K562 (cell line): ENCODE measurements around the gene DBF4B. TPM values are rescaled to one million over a fixed set of nuclear protein-coding genes. Genes with fewer than 3 reads are reported as not detected.

Experiments used
- ATAC-seq: fragments of 200-7000 bp; cut with Tn5 transposase; 3 replicates; pipeline ENCODE4 v1.9.1; 2020; ENCODE audit warnings: moderate library complexity
- BruUV-seq: library from RNA; stranded (reverse); fragments of 400-500 nt; replicated peaks from 2 replicates; lab custom pipeline; 2021; lab: Mats Ljungman, UMichigan
- CTCF ChIA-PET: fragments of 300-600 bp; formaldehyde crosslinking; extraction: SDS; loops from one replicate; lab custom pipeline; 2021; ENCODE audit warnings: low intra/inter-chr PET ratio; lab: Yijun Ruan, JAX
- POLR2A ChIA-PET: fragments of 300-600, 350-650 bp; sonication (Branson Sonifier 250); formaldehyde crosslinking; extraction: SDS; loops from one replicate; lab custom pipeline; 2021; ENCODE audit warnings: antibody characterized with exemption, inconsistent platforms; lab: Yijun Ruan, JAX
- DNase-seq, 4 experiments: peaks; one replicate each; pipeline versions ENCODE4 v3.0.0 to v3.0.0-alpha.2; 2011 to 2018; ENCODE audit warnings: low spot score in 3 of 4, mixed read lengths in 3 of 4; ENCODE audit errors: extremely low read depth in 1 of 4
- FAIRE-seq: peaks from 2 replicates; lab custom pipeline; 2011; peaks lifted over from hg19 to GRCh38; lab: Jason Lieb, UNC
- H2AFZ ChIP-seq: 2 replicates; pipeline ENCODE4 v1.6.0; 2011; ENCODE audit warnings: low read depth, low read length, control low read depth, inconsistent platforms
- H3K27ac ChIP-seq: fragments of 200-600 bp; 3 replicates; pipeline ENCODE4 v1.8.0; 2011; ENCODE audit warnings: low read depth, mild to moderate bottlenecking, control low read depth, inconsistent platforms, low read length, moderate library complexity, mixed read lengths; ENCODE audit errors: extremely low read depth
- H3K27me3 ChIP-seq, 2 experiments: fragments of 300-600 bp in 1 of 2; 2 replicates in 1 of 2; 3 replicates in 1 of 2; pipeline versions ENCODE4 v1.6.0 to v1.8.0; 2011; ENCODE audit warnings: inconsistent platforms in 2 of 2, low read length in 2 of 2, mild to moderate bottlenecking in 1 of 2, mixed read lengths in 1 of 2, moderate library complexity in 1 of 2; ENCODE audit not compliant: control insufficient read depth in 2 of 2, insufficient read depth in 2 of 2
- H3K36me3 ChIP-seq: fragments of 300-600 bp; 3 replicates; pipeline ENCODE4 v1.8.0; 2011; ENCODE audit warnings: mild to moderate bottlenecking, low read length, inconsistent platforms; ENCODE audit not compliant: control insufficient read depth, insufficient read depth
- H3K4me1 ChIP-seq, 2 experiments: fragments of 200-600 bp in 1 of 2; replicated peaks in 1 of 2; 2 replicates in 1 of 2; 3 replicates in 1 of 2; pipeline versions ENCODE4 v1.5.1 to v1.8.0; 2011; ENCODE audit warnings: inconsistent platforms in 2 of 2, low read length in 2 of 2, mild to moderate bottlenecking in 1 of 2, mixed read lengths in 1 of 2, moderate library complexity in 1 of 2; ENCODE audit not compliant: control insufficient read depth in 2 of 2, insufficient read depth in 2 of 2
- H3K4me2 ChIP-seq: 2 replicates; pipeline ENCODE4 v1.6.1; 2011; ENCODE audit warnings: low read length, control low read depth, inconsistent platforms, mixed read lengths; ENCODE audit not compliant: insufficient read depth
- H3K4me3 ChIP-seq: fragments of 200-600 bp; sonication (generic), shearing (Covaris generic); 2 replicates; pipeline ENCODE4 v1.5.1; 2016; ENCODE audit warnings: control low read depth, inconsistent platforms
- H3K79me2 ChIP-seq: fragments of 200-600 bp; 3 replicates; pipeline ENCODE4 v1.8.0; 2011; ENCODE audit warnings: low read length, inconsistent platforms; ENCODE audit not compliant: control insufficient read depth, insufficient read depth
- H3K9ac ChIP-seq, 2 experiments: 2 replicates each; pipeline versions ENCODE4 v1.6.0 to v1.6.1; 2011; ENCODE audit warnings: low read depth in 2 of 2, low read length in 2 of 2, control low read depth in 1 of 2, inconsistent platforms in 1 of 2, mild to moderate bottlenecking in 1 of 2, mixed read lengths in 1 of 2; ENCODE audit not compliant: insufficient read depth in 1 of 2
- H3K9me1 ChIP-seq: one replicate; pipeline ENCODE4 v1.6.0; 2011; ENCODE audit warnings: inconsistent platforms, mild to moderate bottlenecking, low read length, moderate library complexity; ENCODE audit not compliant: control insufficient read depth, insufficient read depth
- H3K9me3 ChIP-seq: replicated peaks from 2 replicates; pipeline ENCODE4 v1.5.1; 2011; ENCODE audit warnings: low read depth, low read length, inconsistent platforms; ENCODE audit not compliant: control insufficient read depth, insufficient read depth
- H4K20me1 ChIP-seq: replicated peaks from 2 replicates; pipeline ENCODE4 v1.6.1; 2011; ENCODE audit warnings: low read length, inconsistent platforms, mixed read lengths; ENCODE audit not compliant: control insufficient read depth, insufficient read depth
- BCOR ChIP-seq: fragments of 450-650 bp; IDR thresholded peaks from 2 replicates; pipeline ENCODE4 v1.6.1; 2016
- CCNT2 ChIP-seq: IDR thresholded peaks from 2 replicates; pipeline ENCODE4 v1.6.1; 2011; ENCODE audit warnings: borderline replicate concordance, low read depth, mild to moderate bottlenecking, moderate library complexity, mixed read lengths, low read length; ENCODE audit not compliant: insufficient read length; ENCODE audit errors: extremely low read depth
- DNMT1 ChIP-seq: fragments of 450-650 bp; IDR thresholded peaks from 2 replicates; pipeline ENCODE4 v1.6.1; 2016; ENCODE audit warnings: antibody characterized with exemption, mild to moderate bottlenecking
- EGR1 ChIP-seq: fragments of 450-650 bp; conservative IDR thresholded peaks from 2 replicates; pipeline ENCODE4 v1.6.1; 2017; ENCODE audit warnings: mild to moderate bottlenecking
- LCOR ChIP-seq: sonication (generic); formaldehyde crosslinking; IDR thresholded peaks from 2 replicates; pipeline ENCODE4 v1.8.0; 2022; ENCODE audit warnings: mild to moderate bottlenecking, missing genetic modification reagents
- NRF1 ChIP-seq, 2 experiments: fragments of 450-650 bp; IDR thresholded peaks in 1 of 2; conservative IDR thresholded peaks in 1 of 2; 2 replicates each; pipeline ENCODE4 v1.6.1; 2014; ENCODE audit warnings: mild to moderate bottlenecking in 2 of 2
- SMC3 ChIP-seq: conservative IDR thresholded peaks from 2 replicates; pipeline ENCODE4 v1.6.1; 2011; ENCODE audit warnings: low read depth, low read length, improper control_type of control experiment; ENCODE audit not compliant: insufficient read depth
- TAL1 ChIP-seq: fragments of 450-650 bp; IDR thresholded peaks from 2 replicates; pipeline ENCODE4 v1.6.1; 2016; ENCODE audit warnings: mild to moderate bottlenecking
- ZBED1 ChIP-seq: IDR thresholded peaks from 2 replicates; pipeline ENCODE4 v1.6.1; 2014
- ZBTB7A ChIP-seq: IDR thresholded peaks from 2 replicates; pipeline ENCODE4 v1.6.1; 2011; ENCODE audit warnings: low read depth, mild to moderate bottlenecking, low read length, moderate library complexity, borderline replicate concordance; ENCODE audit not compliant: control insufficient read depth
- ZFX ChIP-seq: sonication (generic); formaldehyde crosslinking; IDR thresholded peaks from 2 replicates; pipeline ENCODE4 v1.8.0; 2022; ENCODE audit warnings: mild to moderate bottlenecking, missing genetic modification reagents, moderate library complexity
- ZNF316 ChIP-seq: fragments of 450-650 bp; IDR thresholded peaks from 2 replicates; pipeline ENCODE4 v1.6.1; 2016
- WGBS: fragments of 100-300 bp; shearing (Covaris generic); methylation state at CpG from one replicate; pipeline ENCODE4 v1.1.6; 2016; ENCODE audit warnings: low coverage, mixed read lengths; ENCODE audit not compliant: insufficient coverage; ENCODE audit errors: missing lambda C conversion rate; 5-methylcytosine and 5-hydroxymethylcytosine counted together
- in situ Hi-C: fragments of 300-500 bp; cut with MboI; formaldehyde crosslinking; loops from 4 replicates; pipeline ENCODE4 v1.15.0; 2018; ENCODE audit warnings: inconsistent platforms, mixed read lengths
- intact Hi-C: fragments of 100-400 bp; cut with micrococcal nuclease; formaldehyde crosslinking; loops from 2 replicates; pipeline ENCODE4 v1.14.2; 2022
- polyA plus RNA-seq, 8 experiments: library from polyadenylated mRNA; depleted of rRNA in 4 of 8; stranded (reverse) in 5 of 8; unstranded in 3 of 8; fragments of >200 nt; fragmentation: Nextera tagmentation in 2 of 8; fragmentation: Illumina TruSeq in 1 of 8; extraction: Ambion mirVana in 2 of 8; extraction: Trizol in 1 of 8; gene quantifications; 2 replicates each; pipeline versions ENCODE4 v1.2.1 to v1.2.3, GENCODE V29; 2011 to 2014; ENCODE audit warnings: inconsistent platforms in 1 of 8, missing spikeins in 1 of 8
- total RNA-seq, 7 experiments: library from RNA; depleted of rRNA in 6 of 7; stranded (reverse); fragments of >200 nt in 6 of 7; fragmentation: Illumina TruSeq in 2 of 7; extraction: Trizol in 2 of 7; gene quantifications; 2 replicates each; pipeline versions ENCODE4 v1.2.1 to v1.2.3, GENCODE V29; 2011 to 2021; ENCODE audit warnings: low replicate concordance in 1 of 7
- TF ChIP-seq, protein P1 (sequence below): fragments of 200-800 bp; sonication (Bioruptor generic); IDR thresholded peaks from 2 replicates; pipeline ENCODE4 v1.6.1; 2017; ENCODE audit warnings: missing genetic modification characterization, missing compliant biosample characterization
- TF ChIP-seq, protein P2 (sequence below), 2 experiments: IDR thresholded peaks; 2 replicates each; pipeline ENCODE4 v1.6.1; 2011; ENCODE audit warnings: borderline replicate concordance in 1 of 2, control low read depth in 1 of 2, low read depth in 1 of 2, low read length in 1 of 2, mild to moderate bottlenecking in 1 of 2, mixed read lengths in 1 of 2, moderate library complexity in 1 of 2; ENCODE audit not compliant: insufficient read depth in 1 of 2, insufficient read length in 1 of 2, poor library complexity in 1 of 2, severe bottlenecking in 1 of 2; ENCODE audit errors: extremely low read depth in 1 of 2

The DBF4B gene
- total and polyA plus RNA-seq, 9 of the 15 experiments (the other 6 are each of a cell fraction or from before 2014, with no cell fraction given), result 2.5 to 26.9 (median 14.6) TPM

DNA sequence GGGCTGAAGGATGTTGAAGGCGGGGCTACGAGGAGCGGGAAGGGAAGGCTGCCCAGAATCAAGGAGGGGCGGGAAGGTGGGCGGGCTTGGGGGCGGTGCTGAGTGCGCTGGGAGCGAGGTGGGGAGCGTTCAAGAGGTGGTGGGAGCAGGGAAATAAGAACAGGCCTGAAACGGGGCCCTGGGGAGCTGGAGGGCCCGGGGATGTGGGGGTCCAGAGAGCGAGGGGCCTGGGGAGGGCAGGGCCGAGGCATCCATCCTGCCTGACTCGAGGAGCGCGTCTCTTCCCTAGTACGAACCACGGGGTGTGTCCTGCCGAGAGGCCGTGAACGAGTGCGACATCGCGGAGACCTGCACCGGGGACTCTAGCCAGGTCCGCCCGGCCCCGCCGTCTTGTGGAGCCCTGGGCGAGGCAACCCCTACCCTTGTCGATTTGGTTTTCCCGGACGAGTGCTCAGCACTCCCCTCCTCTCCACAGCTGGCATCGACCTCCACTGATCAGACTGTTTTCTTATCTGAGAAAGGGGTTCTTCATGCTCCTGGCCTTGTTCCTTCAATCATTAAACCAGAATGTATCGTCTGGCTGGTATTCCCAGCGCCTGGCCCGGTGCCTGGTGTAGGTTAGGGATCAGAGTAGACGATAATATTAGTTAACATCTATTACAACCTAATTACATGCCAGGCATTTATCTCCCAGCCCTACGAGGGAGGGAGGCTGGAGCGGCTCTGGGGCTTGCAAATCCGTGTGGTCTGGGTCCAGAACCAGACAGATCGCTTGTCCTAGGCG is 67.6 kb downstream of the DBF4B start:
- Histone ChIP-seq H4K20me1 (peaks cover 5% of the 10 kb centered on the region), H3K4me2 (peak overlapping the region; percentile 81), H2AFZ (peak overlapping the region; percentile 60), H3K9me3 (no peaks in the 10 kb centered on the region), H3K9ac (peak overlapping the region; percentile 18 to 88; a peak in 3 of 4 replicates), H3K27ac (no peak overlapping the region), H3K4me1 (peaks cover 10 to 68% of the 10 kb centered on the region in 2 experiments; a peak in 4 of 5 replicates), H3K9me1 (no peaks in the 10 kb centered on the region), H3K27me3 (peaks cover 6 to 28% of the 10 kb centered on the region in 2 experiments; a peak in 4 of 5 replicates), H3K79me2 (no peaks in the 10 kb centered on the region), H3K4me3 (peak overlapping the region; percentile 48), H3K36me3 (no peaks in the 10 kb centered on the region)
- BruUV-seq, result no TSS peak
- in situ Hi-C loops (loop anchor here (10.0 kb wide), 1 partner anchor 239 kb away; no protein-coding TSS in a partner anchor), intact Hi-C loops (loop anchor here (1.0 to 10.0 kb wide), 5 partner anchors 66 to 356 kb away; partner anchors contain the start of gene PLCD3)
- TF ChIP-seq CCNT2, result peak; percentile 1
- TF ChIP-seq SMC3, result 0 out of 2 replicates have a peak, but pooled peaks have one; percentile 2
- TF ChIP-seq BCOR, result 0 out of 2 replicates have a peak, but pooled peaks have one; percentile 25
- peak in 1 of 2 experiments; percentile 31; a peak in 1 of 4 replicates for TF ChIP-seq NRF1 (conservative IDR thresholded peaks at IDR 0.05 in 1 of 2, IDR thresholded peaks at IDR 0.05 in 1 of 2)
- no peak for TF ChIP-seq ZBED1
- TF ChIP-seq, protein P1, sequence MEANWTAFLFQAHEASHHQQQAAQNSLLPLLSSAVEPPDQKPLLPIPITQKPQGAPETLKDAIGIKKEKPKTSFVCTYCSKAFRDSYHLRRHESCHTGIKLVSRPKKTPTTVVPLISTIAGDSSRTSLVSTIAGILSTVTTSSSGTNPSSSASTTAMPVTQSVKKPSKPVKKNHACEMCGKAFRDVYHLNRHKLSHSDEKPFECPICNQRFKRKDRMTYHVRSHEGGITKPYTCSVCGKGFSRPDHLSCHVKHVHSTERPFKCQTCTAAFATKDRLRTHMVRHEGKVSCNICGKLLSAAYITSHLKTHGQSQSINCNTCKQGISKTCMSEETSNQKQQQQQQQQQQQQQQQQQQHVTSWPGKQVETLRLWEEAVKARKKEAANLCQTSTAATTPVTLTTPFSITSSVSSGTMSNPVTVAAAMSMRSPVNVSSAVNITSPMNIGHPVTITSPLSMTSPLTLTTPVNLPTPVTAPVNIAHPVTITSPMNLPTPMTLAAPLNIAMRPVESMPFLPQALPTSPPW (CRISPR knock-in tag), result peak; percentile 8; the same call in 1 of the 2 replicates
- no peak for TF ChIP-seq ZNF316
- 0 out of 2 replicates have a peak, but pooled peaks have one; percentile 33 for TF ChIP-seq ZFX
- TF ChIP-seq, protein P2, sequence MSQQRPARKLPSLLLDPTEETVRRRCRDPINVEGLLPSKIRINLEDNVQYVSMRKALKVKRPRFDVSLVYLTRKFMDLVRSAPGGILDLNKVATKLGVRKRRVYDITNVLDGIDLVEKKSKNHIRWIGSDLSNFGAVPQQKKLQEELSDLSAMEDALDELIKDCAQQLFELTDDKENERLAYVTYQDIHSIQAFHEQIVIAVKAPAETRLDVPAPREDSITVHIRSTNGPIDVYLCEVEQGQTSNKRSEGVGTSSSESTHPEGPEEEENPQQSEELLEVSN (IDR thresholded peaks at IDR 0.05; ENCODE audit: borderline replicate concordance in 1 of 2, extremely low read depth in 1 of 2, insufficient read depth in 1 of 2, insufficient read length in 1 of 2, low read depth in 1 of 2, low read length in 1 of 2, poor library complexity in 1 of 2, severe bottlenecking in 1 of 2), result peak in 1 of 2 experiments; percentile 9
- 0 out of 2 replicates have a peak, but pooled peaks have one; percentile 51 for TF ChIP-seq EGR1
- TF ChIP-seq ZBTB7A, result peak; percentile 29; the same call in 1 of the 2 replicates
- TF ChIP-seq DNMT1, result no peak
- TF ChIP-seq LCOR (CRISPR knock-in tag), result no peak
- no peak for TF ChIP-seq TAL1
- ATAC-seq, result peak; percentile 47
- POLR2A ChIA-PET, result interaction anchor here (0.6 to 1.3 kb wide), 7 partner anchors 12 to 374 kb away, joined by 3 to 5 read pairs (median 3); no protein-coding TSS in a partner anchor
- CTCF ChIA-PET, result interaction anchor here (0.9 to 2.8 kb wide), 4 partner anchors 15 to 359 kb away, joined by 4 to 24 read pairs (median 6); partner anchors contain the start of gene ACBD4
- peak; percentile 40 for FAIRE-seq
- peak in 2 of 4 experiments; percentile 98 for DNase-seq
- WGBS, result 2% methylated on average over 25 of the region's 43 CpGs
